Activated CD8-positive, alpha-beta T cell treated with anti-CD3 and anti-CD28 coated beads for 36 hours (primary cell): ENCODE results near the gene LAMTOR3. TPM values are rescaled to one million over a fixed set of nuclear protein-coding genes. Genes with fewer than 3 reads are reported as not detected.
A peak's percentile ranks its signal among the peaks of the same experiment; 100 is the strongest.

Experiments used
- ATAC-seq: fragments of 200-7000 bp; cut with Tn5 transposase; one replicate; pipeline ENCODE4 v1.10.0; 2021; ENCODE audit warnings: mild to moderate bottlenecking, moderate library complexity
- CTCF ChIA-PET: fragments of 350-600 bp; sonication (Branson Sonifier 250); formaldehyde crosslinking; loops from one replicate; lab custom pipeline; 2021; ENCODE audit warnings: antibody characterized with exemption; lab: Charles Lee
- POLR2A ChIA-PET: fragments of 350-600 bp; sonication (Branson Sonifier 250); formaldehyde crosslinking; loops from one replicate; lab custom pipeline; 2021; ENCODE audit warnings: antibody characterized with exemption; lab: Charles Lee
- DNase-seq: peaks from one replicate; pipeline ENCODE4 v3.0.0-alpha.2; 2020
- H3K27ac Mint-ChIP-seq: one replicate; pipeline ENCODE4 v1.8.0; 2021; ENCODE audit warnings: mild to moderate bottlenecking, mixed read lengths
- H3K27me3 Mint-ChIP-seq: one replicate; pipeline ENCODE4 v1.8.0; 2021; ENCODE audit warnings: mixed read lengths
- H3K36me3 Mint-ChIP-seq: one replicate; pipeline ENCODE4 v1.8.0; 2021; ENCODE audit warnings: low read depth, mixed read lengths
- H3K4me1 Mint-ChIP-seq: one replicate; pipeline ENCODE4 v1.8.0; 2021; ENCODE audit warnings: low read depth, mixed read lengths
- H3K4me3 Mint-ChIP-seq: one replicate; pipeline ENCODE4 v1.8.0; 2021; ENCODE audit warnings: mild to moderate bottlenecking, moderate library complexity, mixed read lengths
- H3K9me3 Mint-ChIP-seq: one replicate; pipeline ENCODE4 v1.8.0; 2021; ENCODE audit warnings: mixed read lengths
- CTCF ChIP-seq: fragments of 200-600 bp; IDR thresholded peaks from one replicate; pipeline ENCODE4 v1.8.0; 2022; ENCODE audit warnings: antibody characterized with exemption, mild to moderate bottlenecking
- intact Hi-C: fragments of 100-400 bp; cut with micrococcal nuclease; formaldehyde crosslinking; loops from one replicate; pipeline ENCODE4 v1.10.0; 2022
- total RNA-seq, 2 experiments: library from RNA; stranded (reverse); gene quantifications; one replicate each; pipeline ENCODE4 v1.2.3, GENCODE V29; 2021

LAMTOR3 gene
- total RNA-seq, 2 experiments from 2014 or later: 23.2 to 23.5 TPM

GRCh38 chr4:99846891-99847290 lies 47.3 kb downstream of the LAMTOR3 start:
- no peak for TF ChIP-seq CTCF
- intact Hi-C loops: no loop called here
- no peak overlapping the region for H3K4me3 Mint-ChIP-seq
- H3K4me1 Mint-ChIP-seq: peaks cover 56% of the 10 kb centered on the region
- ChIA-PET POLR2A (interaction anchor here (1.1 to 1.7 kb wide), 3 partner anchors 11 to 30 kb away, joined by 3 to 5 read pairs (median 5); no protein-coding TSS in a partner anchor), CTCF (interaction anchor here (1.0 to 1.5 kb wide), 6 partner anchors 10 to 105 kb away, joined by 3 to 10 read pairs (median 4); no protein-coding TSS in a partner anchor)
- no peaks in the 10 kb centered on the region for H3K27me3 Mint-ChIP-seq
- peak overlapping the region; percentile 84 for H3K27ac Mint-ChIP-seq
- DNase-seq (no peak), ATAC-seq (no peak)
- no peaks in the 10 kb centered on the region for H3K9me3 Mint-ChIP-seq
- peaks cover 10% of the 10 kb centered on the region for H3K36me3 Mint-ChIP-seq

GRCh38 chr4:99845708-99846469 lies 48.3 kb downstream of the LAMTOR3 start:
- Mint-ChIP-seq H3K36me3 (peaks cover 15% of the 10 kb centered on the region), H3K27ac (peak overlapping the region; percentile 90), H3K4me1 (peaks cover 55% of the 10 kb centered on the region), H3K4me3 (no peak overlapping the region), H3K27me3 (no peaks in the 10 kb centered on the region), H3K9me3 (no peaks in the 10 kb centered on the region)
- TF ChIP-seq CTCF: no peak
- ATAC-seq (peak; percentile 12), DNase-seq (peak; percentile 13)
- intact Hi-C loops: no loop called here
- CTCF ChIA-PET: interaction anchor here (0.7 to 1.4 kb wide), 6 partner anchors 10 to 254 kb away, joined by 3 to 10 read pairs (median 4); no protein-coding TSS in a partner anchor
- POLR2A ChIA-PET: interaction anchor here (0.9 to 1.7 kb wide), 5 partner anchors 10 to 105 kb away, joined by 3 to 5 read pairs (median 3); partner anchors contain the start of gene DAPP1

GRCh38 chr4:99845179-99845578 lies 49.0 kb downstream of the LAMTOR3 start:
- intact Hi-C loops: no loop called here
- TF ChIP-seq CTCF: no peak
- H3K4me1 Mint-ChIP-seq: peaks cover 53% of the 10 kb centered on the region
- H3K27me3 Mint-ChIP-seq: no peaks in the 10 kb centered on the region
- H3K36me3 Mint-ChIP-seq: peaks cover 16% of the 10 kb centered on the region
- ATAC-seq: no peak
- H3K4me3 Mint-ChIP-seq: no peak overlapping the region
- DNase-seq: no peak
- no peaks in the 10 kb centered on the region for H3K9me3 Mint-ChIP-seq
- POLR2A ChIA-PET: interaction anchor here (0.9 to 1.3 kb wide), 3 partner anchors 20 to 106 kb away, joined by 3 to 4 read pairs (median 3); partner anchors contain the start of gene DAPP1
- peak overlapping the region; percentile 90 for H3K27ac Mint-ChIP-seq
- CTCF ChIA-PET: interaction anchor here (0.7 to 1.4 kb wide), 5 partner anchors 11 to 253 kb away, joined by 3 to 10 read pairs (median 4); no protein-coding TSS in a partner anchor

GRCh38 chr4:99844048-99844447 lies 50.2 kb downstream of the LAMTOR3 start:
- peaks cover 48% of the 10 kb centered on the region for H3K4me1 Mint-ChIP-seq
- ChIA-PET POLR2A (no interaction called here), CTCF (no interaction called here)
- H3K36me3 Mint-ChIP-seq: peaks cover 17% of the 10 kb centered on the region
- no peak for TF ChIP-seq CTCF
- intact Hi-C loops: no loop called here
- no peaks in the 10 kb centered on the region for H3K9me3 Mint-ChIP-seq
- H3K27ac Mint-ChIP-seq: no peak overlapping the region
- ATAC-seq (no peak), DNase-seq (no peak)
- no peak overlapping the region for H3K4me3 Mint-ChIP-seq
- no peaks in the 10 kb centered on the region for H3K27me3 Mint-ChIP-seq

GRCh38 chr4:99843413-99843812 lies 50.8 kb downstream of the LAMTOR3 start:
- no peak for TF ChIP-seq CTCF
- DNase-seq: no peak
- Mint-ChIP-seq H3K27ac (no peak overlapping the region), H3K9me3 (no peaks in the 10 kb centered on the region), H3K4me1 (peaks cover 41% of the 10 kb centered on the region), H3K27me3 (no peaks in the 10 kb centered on the region), H3K36me3 (peaks cover 17% of the 10 kb centered on the region), H3K4me3 (no peak overlapping the region)
- ChIA-PET CTCF (no interaction called here), POLR2A (no interaction called here)
- intact Hi-C loops: no loop called here
- no peak for ATAC-seq
